ENCODE data around the gene COBLL1.
"Not testable (repeated sequence)": the region's sequence is repeated elsewhere in the genome, so short reads cannot be mapped to it uniquely, and the experiment has no call there.

Gene COBLL1

DNA sequence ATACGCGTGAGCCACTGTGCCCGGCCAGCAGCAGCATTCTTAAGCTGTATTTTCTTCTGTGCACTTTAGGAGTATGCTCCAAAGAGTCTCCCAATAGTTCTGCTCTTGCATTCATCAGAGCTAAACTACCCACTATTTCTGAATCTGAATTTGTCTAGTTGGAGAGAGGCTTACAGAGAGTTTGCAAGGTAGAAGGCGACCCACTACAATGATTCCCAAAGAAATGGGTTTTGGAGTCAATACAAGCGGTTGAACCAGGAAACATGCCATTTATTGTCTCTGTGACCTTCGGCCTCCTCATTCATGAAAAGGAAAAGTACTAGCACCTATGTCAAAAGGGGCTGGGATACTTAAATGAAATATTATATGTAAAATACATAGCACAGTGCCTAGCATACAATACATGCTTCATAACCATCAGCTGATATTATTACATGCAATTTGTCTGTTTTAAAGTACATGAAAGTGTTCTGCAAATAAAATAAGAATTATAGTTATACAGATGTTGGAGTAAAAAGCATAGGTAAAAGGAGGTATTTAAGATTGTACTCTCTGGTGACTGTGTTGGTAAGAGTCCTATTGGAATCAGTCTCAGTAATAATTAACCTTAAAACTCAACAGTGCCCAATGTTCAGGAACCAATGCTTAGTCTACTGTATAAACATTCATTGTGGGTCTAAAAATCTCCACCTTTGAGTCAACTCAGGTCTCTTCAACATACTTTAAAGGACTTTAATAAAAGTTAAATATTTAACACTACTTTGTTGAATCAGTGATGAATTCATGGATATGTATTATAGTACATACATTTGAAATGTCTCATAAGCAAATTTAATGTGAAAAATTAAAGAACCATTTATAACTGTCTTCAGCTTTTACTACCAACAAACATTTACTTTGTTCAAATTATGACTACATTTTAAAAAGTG lies 130.5 kb downstream of the COBLL1 start:
- no peak for DNase-seq (ENCODE audit: low spot score)

DNA sequence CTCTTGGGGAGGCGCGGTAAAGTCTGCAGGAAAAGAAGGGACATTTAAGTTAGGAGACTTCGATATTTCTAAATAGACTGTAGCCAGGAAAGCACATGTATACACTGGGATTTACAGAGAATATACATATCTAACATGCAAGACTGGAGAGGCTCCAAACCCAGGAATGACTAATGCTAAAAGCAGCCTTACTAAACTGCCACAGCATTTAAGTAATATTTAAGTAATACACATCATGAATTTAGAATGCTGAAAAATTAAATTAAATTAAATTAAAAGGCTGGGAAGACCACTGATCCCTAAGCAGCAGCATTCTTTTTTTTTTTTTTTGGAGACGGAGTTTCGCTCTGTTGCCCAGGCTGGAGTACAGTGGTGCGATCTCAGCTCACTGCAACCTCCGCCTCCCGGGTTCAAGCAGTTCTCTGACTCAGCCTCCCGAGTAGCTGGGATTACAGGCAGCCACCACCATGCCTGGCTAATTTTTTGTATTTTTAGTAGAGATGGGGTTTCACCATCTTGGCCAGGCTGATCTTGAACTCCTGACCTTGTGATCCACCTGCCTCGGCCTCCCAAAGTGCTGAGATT lies 131.3 kb downstream of the COBLL1 start:
- not testable (repeated sequence) for DNase-seq (ENCODE audit: low spot score)

DNA sequence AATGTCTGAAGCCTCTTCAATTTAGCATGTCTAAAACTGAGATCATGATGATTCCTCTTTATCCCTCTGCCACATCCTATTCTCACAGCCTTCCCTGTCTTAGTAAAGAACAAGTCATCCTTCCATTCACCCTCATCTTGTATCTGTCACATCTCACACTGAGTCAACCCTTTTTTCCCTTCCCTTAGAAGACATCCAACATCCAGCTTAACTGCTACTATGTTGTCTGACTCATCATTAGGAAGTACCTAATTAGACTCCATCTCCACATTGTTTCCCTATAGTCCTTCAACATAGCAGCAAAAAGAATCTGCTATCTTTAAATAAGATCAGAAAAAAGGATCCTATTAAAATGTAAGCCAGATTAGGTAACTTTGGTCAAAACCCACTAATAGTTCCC lies 135.1 kb downstream of the COBLL1 start:
- DNase-seq (ENCODE audit: low spot score): no peak

DNA sequence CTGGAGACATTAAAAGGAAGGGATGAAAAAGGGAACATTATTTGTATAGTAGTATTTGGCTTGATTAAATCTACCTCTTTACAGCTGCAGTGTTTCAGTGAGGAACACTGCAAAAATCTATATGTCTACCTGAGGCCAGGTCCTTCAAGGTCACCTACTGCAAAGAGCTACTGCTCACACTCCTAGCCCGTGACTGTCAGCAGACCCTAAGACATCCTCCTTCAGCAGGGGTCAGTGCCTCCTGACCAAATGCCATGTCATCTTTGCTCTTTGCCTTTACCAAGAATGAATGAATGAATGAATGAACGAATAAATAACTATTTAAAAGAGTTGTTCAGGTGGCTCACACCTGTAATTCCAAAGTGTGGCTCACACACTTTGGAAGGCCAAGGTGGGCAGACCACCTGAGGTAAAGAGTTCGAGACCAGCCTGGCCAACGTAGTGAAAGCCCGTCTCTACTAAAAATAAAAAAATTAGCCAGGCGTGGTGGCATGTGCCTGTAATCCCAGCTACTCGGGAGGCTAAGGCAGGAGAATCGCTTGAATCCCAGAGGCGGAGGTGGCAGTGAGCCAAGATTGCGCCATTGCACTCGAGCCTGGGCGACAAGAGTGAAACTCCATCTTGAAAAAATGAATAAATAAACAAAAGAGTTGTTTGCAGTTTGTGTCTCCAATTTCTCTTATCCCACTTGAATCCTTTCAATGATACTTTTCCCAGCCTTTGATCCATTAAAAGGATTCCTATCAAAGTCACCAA lies 136.0 kb downstream of the COBLL1 start:
- no peak for DNase-seq (ENCODE audit: low spot score)

DNA sequence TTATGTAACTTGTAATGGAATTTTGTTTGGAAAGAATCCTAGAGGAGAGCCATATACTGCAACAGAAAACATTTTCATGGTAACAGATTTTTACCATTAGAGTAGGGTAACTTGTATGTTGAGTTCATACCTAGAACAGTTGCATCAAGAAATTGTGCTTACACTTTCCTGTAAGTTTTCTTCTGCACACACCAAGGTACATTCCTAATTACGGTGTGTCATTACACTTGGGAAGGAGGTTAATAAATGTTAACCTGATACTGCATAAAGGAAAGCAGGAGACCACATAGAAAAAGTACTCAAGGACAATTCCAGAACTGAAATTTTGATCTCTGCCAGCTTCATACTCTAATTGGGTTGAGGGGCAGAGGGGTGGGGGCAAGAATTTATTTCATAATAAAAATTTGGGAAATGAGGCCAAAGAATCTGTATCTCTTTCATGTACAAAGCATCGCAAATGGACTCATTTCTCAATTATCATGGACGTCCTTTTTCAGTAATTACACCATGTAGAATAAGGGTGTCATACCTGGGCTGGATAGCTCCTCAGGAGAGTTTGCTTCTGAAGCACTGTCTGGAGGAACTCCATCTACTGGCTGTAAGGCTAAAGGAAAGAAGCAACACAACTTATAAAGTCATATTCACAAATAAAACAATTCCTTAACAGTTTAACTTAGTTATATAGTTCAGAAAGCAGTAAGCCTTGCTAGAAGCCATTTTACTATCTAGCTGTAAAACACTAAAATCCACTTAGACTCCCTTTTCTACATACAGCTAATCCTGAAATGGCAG lies 137.5 kb downstream of the COBLL1 start:
- no peak for DNase-seq (ENCODE audit: low spot score)

GRCh38 chr2:164701565-164701964 lies 140.1 kb downstream of the COBLL1 start:
- no peak for DNase-seq (ENCODE audit: low spot score)

GRCh38 chr2:164700390-164700789 lies 141.2 kb downstream of the COBLL1 start:
- no peak for DNase-seq (ENCODE audit: low spot score)

GRCh38 chr2:164697688-164698461 lies 143.7 kb downstream of the COBLL1 start:
- DNase-seq (ENCODE audit: low spot score): no peak

DNA sequence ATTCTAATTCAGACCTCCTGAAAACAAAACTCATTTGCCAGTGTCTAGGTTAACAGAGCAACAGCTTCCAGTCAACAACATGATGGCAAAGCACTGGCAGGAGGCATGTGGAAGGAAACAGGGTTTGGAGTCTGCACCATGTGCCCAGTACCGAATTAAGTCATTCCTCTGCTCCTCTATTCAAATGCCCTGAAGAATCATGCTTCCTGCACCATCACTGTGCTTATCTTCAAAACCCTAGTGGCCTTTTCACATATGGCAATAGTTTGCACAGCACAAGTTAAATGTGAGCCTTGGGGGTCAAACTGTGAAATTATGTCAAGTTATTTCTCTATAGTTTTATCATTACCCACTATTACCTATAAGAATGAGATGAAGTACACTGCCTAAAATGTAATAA lies 145.0 kb downstream of the COBLL1 start:
- no peak for DNase-seq (ENCODE audit: low spot score)

DNA sequence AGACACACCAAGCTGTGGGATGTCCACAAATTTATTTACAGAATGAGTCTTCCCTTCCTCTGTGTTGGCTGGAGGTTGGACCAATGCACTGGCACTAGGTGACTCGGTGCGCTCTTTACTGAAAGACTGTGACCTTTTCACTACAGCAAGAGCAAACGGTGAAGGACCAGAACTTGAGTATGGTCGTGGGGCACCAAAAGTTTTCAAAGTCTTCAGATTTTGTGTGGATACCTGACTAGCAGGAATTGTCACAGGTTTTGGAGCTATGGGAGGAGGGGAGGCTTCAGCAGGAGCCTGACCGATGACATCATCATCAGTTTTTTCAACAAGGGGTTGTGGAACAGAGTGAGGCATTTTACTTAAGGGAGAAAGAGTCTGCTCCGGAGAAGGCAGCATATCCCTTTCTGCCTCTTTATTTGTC lies 147.3 kb downstream of the COBLL1 start:
- DNase-seq (ENCODE audit: low spot score): no peak

GRCh38 chr2:164693834-164694233 lies 147.8 kb downstream of the COBLL1 start:
- DNase-seq (ENCODE audit: low spot score): no peak

GRCh38 chr2:164693390-164693789 lies 148.2 kb downstream of the COBLL1 start:
- DNase-seq (ENCODE audit: low spot score): no peak

GRCh38 chr2:164692958-164693357 lies 148.7 kb downstream of the COBLL1 start:
- DNase-seq (ENCODE audit: low spot score): no peak

DNA sequence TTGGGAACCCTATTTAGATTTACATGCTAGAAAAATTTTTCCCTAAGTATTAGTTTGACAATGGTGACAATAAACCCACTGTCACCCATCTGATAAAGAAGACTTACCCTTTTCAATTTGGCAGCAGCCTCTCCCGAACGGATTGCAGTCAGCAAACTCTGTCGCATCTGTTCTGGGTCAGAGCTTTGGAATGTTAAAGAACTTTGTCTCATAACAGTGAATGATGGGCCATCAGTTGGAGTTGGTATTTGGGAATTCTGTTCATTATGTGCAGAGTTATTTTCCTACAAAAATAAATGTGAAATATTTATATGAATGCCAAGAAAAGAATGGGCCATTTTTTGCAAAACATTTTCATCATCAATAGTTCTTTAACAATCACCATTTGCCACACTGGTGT lies 149.5 kb downstream of the COBLL1 start:
- no peak for DNase-seq (ENCODE audit: low spot score)

DNA sequence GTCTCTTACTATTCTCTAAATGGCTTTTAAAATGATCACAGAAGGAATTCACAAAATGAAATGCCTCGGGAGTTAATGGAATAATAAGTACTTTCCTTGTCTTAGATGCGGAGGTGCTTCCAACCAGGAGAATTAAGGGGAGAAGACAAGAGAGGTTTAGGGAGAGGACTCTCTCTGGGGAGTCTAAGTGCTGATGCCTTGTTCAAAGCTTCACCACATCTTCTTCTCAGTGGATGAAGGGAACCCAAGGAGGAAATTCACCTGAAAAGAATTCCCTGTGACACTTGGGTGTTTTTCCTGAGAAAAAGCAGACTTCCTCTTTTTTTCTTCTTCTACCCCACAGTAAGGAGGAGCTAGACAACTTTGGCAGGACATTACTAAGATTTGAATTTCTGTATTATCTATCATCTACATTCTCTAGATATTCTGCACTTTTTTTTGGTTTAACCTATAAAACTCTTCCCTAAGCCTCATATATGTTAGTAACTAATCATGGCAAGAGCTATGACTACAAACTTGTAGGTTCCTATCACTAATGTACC lies 150.2 kb downstream of the COBLL1 start:
- no peak for DNase-seq (ENCODE audit: low spot score)

GRCh38 chr2:164690361-164690760 lies 151.3 kb downstream of the COBLL1 start:
- no peak for DNase-seq (ENCODE audit: low spot score)

GRCh38 chr2:164688896-164689419 lies 152.7 kb downstream of the COBLL1 start:
- DNase-seq (ENCODE audit: low spot score): no peak

DNA sequence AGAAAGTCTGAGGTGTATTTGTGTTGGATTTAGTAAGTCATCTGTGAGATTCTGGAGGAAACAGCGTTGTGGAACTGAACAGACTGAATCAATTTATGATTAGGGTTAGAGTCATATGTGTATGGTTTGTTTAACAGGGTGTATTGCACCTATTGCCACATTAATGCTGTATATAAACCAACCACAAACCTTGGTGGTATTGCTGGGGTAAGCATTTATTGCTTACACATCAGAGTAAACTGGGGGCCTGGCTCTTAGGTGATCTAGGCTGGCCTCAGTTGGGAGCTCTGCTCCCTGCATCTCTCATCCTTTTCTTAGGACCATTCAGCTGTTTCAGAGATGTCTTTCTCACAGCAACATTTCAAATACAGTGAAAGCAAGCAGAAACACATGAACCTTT lies 160.6 kb downstream of the COBLL1 start:
- DNase-seq (ENCODE audit: low spot score): no peak

GRCh38 chr2:164678631-164679149 lies 162.9 kb downstream of the COBLL1 start:
- no peak for DNase-seq (ENCODE audit: low spot score)

DNA sequence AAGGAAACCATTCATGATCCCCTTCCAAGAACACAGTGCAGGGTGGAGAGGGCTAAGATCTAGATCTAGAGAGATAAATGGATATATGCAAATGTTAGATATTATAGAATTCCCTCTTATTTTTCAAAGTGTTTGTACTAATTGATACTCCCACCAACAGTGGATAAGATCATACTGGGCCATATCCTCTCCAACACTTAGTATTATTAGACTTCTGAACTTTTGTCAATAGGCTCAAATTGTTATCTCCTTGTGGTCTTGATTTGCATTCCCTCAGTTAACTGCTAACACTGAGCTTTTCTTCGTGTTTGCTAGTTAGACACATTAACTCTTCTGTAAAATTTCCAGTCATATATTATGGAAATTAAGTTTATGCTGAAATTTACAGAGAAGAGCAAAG lies 163.9 kb downstream of the COBLL1 start:
- DNase-seq (ENCODE audit: low spot score): no peak
